ENCODE results near the gene GZMA.

The GZMA gene

DNA sequence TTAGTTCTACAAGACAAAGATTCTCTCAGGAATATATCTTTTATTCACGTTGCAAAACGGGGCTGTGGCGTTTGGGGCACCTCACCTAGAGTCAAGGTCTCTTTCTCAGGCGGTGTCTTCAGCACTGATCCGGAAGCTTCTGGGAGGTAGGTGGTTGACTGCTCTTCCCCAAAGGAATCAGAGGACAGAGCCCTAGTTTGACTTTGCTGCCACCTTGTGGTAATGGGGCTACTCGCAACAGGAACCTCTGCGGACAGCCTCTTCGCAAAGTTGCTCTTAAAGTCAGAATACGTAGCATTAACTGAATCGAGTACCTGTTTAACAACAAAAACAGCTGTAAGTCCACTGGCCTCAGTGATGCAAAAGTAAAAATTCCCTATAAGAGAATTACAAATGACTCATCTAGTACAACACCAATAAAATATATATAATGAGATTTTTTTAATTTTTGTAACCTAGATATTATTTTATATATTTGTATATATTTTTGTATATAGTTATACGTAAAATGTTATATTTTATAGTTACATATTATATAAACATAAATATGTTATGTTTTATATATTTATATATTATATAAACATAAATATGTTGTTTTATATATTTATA lies 44.2 kb downstream of the GZMA start:
- H3K4me1 ChIP-seq = no peaks in the 10 kb centered on the region
- peak; percentile 77 for DNase-seq
- H3K4me3 ChIP-seq (ENCODE audit: low read depth, low read length) = no peak overlapping the region
- H3K27me3 ChIP-seq = peaks cover 13% of the 10 kb centered on the region
- no peaks in the 10 kb centered on the region for H3K36me3 ChIP-seq
- TF ChIP-seq, protein P1, sequence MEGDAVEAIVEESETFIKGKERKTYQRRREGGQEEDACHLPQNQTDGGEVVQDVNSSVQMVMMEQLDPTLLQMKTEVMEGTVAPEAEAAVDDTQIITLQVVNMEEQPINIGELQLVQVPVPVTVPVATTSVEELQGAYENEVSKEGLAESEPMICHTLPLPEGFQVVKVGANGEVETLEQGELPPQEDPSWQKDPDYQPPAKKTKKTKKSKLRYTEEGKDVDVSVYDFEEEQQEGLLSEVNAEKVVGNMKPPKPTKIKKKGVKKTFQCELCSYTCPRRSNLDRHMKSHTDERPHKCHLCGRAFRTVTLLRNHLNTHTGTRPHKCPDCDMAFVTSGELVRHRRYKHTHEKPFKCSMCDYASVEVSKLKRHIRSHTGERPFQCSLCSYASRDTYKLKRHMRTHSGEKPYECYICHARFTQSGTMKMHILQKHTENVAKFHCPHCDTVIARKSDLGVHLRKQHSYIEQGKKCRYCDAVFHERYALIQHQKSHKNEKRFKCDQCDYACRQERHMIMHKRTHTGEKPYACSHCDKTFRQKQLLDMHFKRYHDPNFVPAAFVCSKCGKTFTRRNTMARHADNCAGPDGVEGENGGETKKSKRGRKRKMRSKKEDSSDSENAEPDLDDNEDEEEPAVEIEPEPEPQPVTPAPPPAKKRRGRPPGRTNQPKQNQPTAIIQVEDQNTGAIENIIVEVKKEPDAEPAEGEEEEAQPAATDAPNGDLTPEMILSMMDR (IDR thresholded peaks at IDR 0.05; ENCODE audit: low read depth, low read length) = peak; percentile 99
- H3K9me3 ChIP-seq = no peaks in the 10 kb centered on the region

DNA sequence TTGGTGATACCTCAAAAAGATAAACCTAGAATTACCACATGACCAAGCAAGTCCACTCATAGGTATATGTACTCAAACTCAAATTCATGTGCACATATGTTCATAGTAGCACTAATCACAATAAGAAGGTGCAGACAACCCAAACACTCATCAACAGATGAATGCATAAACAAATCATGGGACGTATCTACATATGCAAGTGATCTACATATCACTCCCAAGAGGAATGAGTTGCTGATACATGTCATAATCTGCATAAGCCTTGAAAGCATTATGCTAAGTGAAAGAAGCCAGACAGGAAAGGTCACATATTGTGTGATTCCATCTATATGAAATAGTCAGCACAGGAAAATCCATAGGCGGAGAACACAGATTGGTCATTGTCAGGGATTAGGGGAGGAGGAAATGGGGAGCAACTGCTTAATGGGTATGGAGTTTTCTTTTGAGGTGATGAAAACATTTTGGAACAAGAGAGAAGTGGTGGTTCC lies 46.9 kb downstream of the GZMA start:
- no peak for DNase-seq
- Histone ChIP-seq H3K4me3 (ENCODE audit: low read depth, low read length) (no peak overlapping the region), H3K4me1 (no peaks in the 10 kb centered on the region), H3K36me3 (no peaks in the 10 kb centered on the region), H3K27me3 (peaks cover 19% of the 10 kb centered on the region), H3K9me3 (no peaks in the 10 kb centered on the region)
- TF ChIP-seq, protein P1 (IDR thresholded peaks at IDR 0.05; ENCODE audit: low read depth, low read length) = no peak

DNA sequence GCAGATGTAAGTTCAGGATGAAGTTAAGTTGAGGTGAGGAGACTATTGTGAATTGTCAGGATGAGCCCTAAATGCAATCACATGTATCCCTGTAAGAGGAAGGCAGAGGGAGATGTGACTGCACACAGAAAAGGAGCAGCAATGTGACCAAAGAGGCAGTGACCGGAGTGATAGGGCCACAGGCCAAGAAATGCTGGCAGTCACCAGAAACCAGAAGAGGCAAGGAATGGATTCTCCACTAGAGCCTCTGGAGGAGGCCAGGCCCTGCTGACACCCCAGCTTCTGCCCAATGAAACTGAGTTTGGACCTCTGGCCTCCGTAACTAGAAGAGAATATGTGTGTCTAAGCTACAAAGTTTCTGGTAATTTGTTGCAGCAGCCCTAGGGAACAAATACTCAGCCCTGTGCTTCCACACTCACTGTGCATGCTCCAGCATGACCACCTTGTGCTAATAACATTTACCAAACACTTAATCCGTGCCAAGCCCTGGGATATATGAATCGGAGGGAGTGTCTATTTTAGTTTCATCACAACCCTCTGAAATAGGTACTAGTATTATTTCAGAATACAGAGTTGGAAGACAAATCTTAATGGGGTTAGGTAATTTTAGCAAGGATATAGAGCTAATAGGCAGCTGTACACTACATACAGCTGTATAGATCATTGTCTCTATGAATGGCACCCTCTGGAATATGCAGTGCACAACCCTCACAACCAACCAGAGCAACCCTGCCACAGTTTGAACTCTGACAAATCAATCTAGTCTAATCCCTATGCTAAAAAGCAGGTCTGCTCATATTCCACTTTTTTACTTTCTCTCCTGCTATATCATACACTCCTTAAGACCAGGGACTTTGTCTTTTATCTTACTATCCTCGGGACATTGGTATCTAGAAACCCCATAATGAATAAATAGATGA lies 49.7 kb downstream of the GZMA start:
- H3K9me3 ChIP-seq = no peaks in the 10 kb centered on the region
- DNase-seq = no peak
- no peak overlapping the region for H3K4me3 ChIP-seq (ENCODE audit: low read depth, low read length)
- no peaks in the 10 kb centered on the region for H3K36me3 ChIP-seq
- H3K27me3 ChIP-seq = peaks cover 43% of the 10 kb centered on the region
- no peaks in the 10 kb centered on the region for H3K4me1 ChIP-seq
- TF ChIP-seq, protein P1 (IDR thresholded peaks at IDR 0.05; ENCODE audit: low read depth, low read length) = no peak

DNA sequence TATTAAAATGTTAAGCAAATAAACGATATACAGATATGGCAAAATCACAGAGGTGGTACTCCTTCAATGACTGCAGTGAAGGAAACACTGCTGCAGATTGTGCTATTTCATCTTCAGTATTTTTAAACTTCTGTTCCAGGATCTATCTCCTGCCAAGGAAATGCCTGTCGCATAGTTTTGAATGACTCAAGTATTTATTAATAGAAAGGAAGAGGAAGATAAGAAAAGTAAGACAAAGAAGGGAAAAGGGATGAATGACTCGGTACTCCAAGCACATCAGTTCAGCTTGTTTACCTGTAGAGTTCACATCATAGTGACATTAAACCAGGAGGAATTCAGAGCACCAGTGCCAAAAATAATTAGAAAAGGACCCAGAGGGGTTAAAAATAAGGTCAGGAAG lies 52.4 kb downstream of the GZMA start:
- Histone ChIP-seq H3K36me3 (no peaks in the 10 kb centered on the region), H3K9me3 (no peaks in the 10 kb centered on the region)
- TF ChIP-seq, protein P1 (IDR thresholded peaks at IDR 0.05; ENCODE audit: low read depth, low read length) = no peak

More for the DNA sequence above, 52.4 kb downstream of the GZMA start:
- H3K4me1 ChIP-seq = no peaks in the 10 kb centered on the region
- H3K27me3 ChIP-seq = peaks cover 62% of the 10 kb centered on the region
- no peak for DNase-seq
- H3K4me3 ChIP-seq (ENCODE audit: low read depth, low read length) = no peak overlapping the region

All from BE2C (cell line).